Suprapubic skin (tissue), 3 donors: ENCODE results near the gene PRCD.

ENCODE experiments used
- CTCF ChIP-seq, 2 donors: fragments of 200-600 bp in 1 of 2; fragments of 450-650 bp in 1 of 2; sonication (generic) in 1 of 2; IDR thresholded peaks; one replicate each; pipeline ENCODE4 v1.5.1; 2016 to 2019; ENCODE audit warnings: antibody characterized with exemption in 2 of 2, mild to moderate bottlenecking in 1 of 2, moderate library complexity in 1 of 2
- EP300 ChIP-seq: sonication (generic); formaldehyde crosslinking; IDR thresholded peaks from one replicate; pipeline ENCODE4 v1.6.1; 2017; ENCODE audit warnings: antibody characterized with exemption

- TF ChIP-seq EP300 (no peak), CTCF (IDR thresholded peaks at IDR 0.05) (no peak)
Observed at GRCh38 chr17:76539631-76540271, at the start of gene PRCD.
